HG03280 (cell line): ENCODE data around the gene SS18L1.

Experiments
- ATAC-seq: cut with Tn5 transposase; IDR thresholded peaks from one replicate; pipeline ENCODE4 v1.9.1; 2021; ENCODE audit warnings: mild to moderate bottlenecking, moderate library complexity; ENCODE audit not compliant: unreplicated experiment

SS18L1 gene

DNA sequence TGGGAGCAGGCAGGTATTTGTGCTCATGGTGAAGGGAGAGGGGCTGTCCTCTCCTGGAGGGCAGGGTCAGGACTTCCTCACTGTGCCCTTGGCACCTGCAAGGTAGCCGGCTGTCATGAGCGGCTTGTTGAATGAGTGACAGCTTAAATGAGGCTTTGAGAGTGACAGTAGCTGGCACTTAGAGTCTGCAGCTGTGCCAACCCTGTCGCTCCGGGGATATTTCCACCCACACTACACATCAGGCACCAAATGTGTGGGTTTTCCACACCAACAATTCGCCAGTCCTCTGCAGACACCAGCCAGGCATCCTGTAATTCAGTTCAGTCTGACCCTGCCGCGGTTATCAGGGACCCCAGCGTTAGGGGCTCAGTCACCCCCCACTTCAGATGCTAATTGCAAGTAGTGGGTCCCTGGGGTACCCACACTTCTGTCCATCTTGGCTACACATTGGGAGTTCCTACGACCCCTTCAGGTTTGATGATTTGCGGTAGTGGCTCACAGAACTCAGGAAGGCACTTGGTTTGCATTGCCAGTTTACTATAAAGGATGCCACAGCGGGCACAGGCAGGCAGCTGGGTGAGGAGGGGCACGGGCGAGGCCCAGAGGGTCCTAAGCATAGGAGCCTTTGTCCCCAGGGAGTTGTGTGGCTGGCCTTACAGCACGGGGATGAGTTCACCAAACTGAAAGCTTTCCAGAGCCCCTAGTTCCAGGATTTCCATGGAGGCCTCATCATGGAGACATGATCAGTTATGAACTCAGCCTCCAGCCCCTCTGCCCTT is 48.4 kb downstream of the SS18L1 start:
- no peak for ATAC-seq

- no peak for ATAC-seq
These were observed 49.1 kb downstream of the SS18L1 start for GRCh38 chr20:62192635-62193034.

- ATAC-seq = no peak
These were observed 49.8 kb downstream of the SS18L1 start for GRCh38 chr20:62193079-62194025.

GRCh38 chr20:62195075-62195405 is 51.5 kb downstream of the SS18L1 start:
- no peak for ATAC-seq

DNA sequence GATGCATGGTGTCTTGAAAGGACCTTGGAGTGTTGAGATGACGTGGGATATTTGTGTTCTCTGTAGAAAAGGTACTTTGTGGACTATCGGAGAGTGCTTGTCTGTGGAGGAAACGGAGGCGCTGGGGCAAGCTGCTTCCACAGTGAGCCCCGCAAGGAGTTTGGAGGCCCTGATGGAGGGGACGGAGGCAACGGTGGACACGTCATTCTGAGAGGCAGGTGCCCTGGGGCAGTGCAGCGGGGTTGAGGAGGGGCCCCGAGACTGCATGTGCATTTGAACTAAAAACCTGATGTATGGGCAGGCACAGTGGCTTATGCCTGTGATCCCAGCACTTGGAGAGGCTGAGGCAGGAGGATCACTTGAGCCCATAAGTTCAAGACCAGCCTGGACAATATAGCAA is 52.2 kb downstream of the SS18L1 start:
- no peak for ATAC-seq

DNA sequence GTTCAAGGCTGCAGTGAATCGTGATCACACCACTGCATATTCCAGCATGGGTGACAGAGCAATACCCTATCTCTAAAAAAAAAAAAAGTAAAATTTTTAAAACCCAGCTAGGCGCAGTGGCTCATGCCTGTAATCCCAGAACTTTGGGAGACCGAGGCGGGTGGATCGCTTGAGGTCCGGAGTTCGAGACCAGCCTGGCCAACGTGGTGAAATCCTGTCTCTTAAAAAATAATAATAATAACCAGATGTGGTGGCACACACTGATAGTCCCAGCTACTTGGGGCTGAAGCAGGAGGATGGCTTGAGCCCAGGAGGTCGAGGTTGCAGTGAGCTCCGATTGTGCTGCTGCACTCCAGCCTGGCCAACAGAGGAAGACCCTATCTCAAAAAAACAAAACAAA is 52.7 kb downstream of the SS18L1 start:
- no peak for ATAC-seq

- ATAC-seq = no peak
These were observed 53.7 kb downstream of the SS18L1 start for GRCh38 chr20:62197311-62197710.

DNA sequence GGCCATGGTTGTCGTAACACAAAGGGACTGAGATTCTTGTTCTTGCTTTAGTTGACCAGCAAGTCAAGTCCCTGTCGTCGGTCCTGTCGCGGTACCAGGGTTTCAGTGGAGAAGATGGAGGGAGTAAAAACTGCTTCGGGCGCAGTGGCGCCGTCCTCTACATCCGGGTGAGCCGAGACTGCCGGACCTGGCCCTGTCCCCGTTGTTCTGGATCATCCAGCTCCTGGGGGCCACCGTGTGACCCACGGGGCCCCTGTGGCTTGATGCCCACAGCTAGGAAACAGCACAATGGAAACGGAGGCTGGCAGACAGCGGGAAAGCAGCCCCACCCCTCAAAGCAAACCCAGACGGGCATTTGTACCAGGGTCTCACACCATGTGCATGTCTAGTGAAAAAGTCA is 54.2 kb downstream of the SS18L1 start:
- no peak for ATAC-seq

- no peak for ATAC-seq
These were observed 54.9 kb downstream of the SS18L1 start for GRCh38 chr20:62198496-62198895.

GRCh38 chr20:62198931-62199330 is 55.4 kb downstream of the SS18L1 start:
- ATAC-seq = no peak

GRCh38 chr20:62200491-62201172 is 57.1 kb downstream of the SS18L1 start:
- no peak for ATAC-seq

- no peak for ATAC-seq
These were observed 57.9 kb downstream of the SS18L1 start for GRCh38 chr20:62201173-62202082.

DNA sequence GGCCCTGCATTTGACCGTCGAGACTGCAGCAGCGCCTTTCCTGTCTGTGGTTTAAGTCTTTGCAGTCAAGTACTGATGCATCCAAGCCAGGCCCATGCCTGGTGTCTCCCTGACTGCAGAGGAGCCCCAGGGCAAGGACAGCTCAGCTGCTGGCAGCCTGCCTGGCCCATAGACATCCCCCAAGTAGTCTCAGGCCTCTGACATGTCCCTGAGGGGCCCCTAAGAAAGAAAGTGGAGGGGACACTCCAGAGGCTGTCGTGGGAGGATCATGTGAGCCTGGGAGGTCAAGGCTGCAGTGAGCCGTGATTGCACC is 58.5 kb downstream of the SS18L1 start:
- ATAC-seq = no peak

- no peak for ATAC-seq
These were observed 59.3 kb downstream of the SS18L1 start for GRCh38 chr20:62202676-62203377.

GRCh38 chr20:62203378-62204030 is 59.9 kb downstream of the SS18L1 start:
- no peak for ATAC-seq

GRCh38 chr20:62205618-62206387 is 62.2 kb downstream of the SS18L1 start:
- ATAC-seq = no peak

DNA sequence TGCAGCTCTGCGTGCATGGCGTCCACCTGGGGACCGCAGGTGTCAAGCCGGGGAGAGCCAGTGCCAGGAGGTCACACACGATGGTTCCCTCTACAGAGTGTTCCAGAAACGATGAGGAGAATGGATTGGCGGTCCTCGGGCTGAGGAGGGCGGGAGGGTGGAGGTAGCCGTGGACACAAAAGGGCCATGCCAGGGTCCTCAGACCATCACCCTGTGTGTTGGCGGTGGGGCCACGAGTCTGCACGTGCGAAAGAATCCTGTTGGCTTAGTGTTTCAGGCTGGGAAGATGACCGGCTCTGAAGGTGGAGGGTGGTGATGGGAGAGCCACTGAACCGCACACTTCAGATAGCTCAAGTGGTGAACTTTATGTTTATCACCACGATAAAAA is 62.8 kb downstream of the SS18L1 start:
- no peak for ATAC-seq

DNA sequence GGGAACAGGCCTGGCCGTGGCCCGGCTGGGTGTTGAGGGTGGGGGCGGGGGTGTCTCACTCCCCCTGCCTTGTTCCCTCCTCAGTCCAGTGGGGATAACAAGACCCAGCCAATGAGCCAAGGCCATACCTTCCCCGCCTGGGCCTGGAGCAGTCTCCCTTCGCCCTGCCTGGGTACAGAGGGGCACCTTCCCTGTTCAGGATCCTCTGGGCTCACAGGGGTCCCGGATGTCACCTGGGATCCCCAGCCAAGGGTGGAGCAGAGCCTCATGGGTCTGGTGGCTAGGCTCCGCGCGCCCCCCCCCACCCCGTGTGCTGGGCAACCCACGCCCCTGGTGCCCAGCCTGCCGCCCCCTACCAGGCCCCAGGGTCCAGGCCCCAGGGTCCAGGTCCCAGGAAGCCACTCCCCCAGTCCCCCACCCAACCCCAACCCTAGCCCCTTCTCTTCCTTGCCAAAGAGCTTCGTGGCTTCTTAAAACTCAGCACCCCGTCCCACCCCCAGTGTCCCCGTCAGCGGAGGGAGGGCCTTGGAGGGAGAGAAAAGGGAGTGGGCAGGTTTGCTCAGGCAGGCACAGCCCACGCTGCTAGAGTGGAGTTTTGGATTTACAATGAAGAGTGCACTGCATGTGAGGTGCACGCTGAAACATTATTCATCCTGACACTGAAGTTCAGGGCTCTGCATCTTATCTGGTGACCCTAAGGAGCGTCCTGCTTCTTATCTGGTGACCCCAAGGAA is 64.7 kb downstream of the SS18L1 start:
- no peak for ATAC-seq
